C4-2B (cell line): ENCODE measurements around the gene AIG1.
A peak's percentile ranks its signal among the peaks of the same experiment; 100 is the strongest.

Experiments used
- CTCF ChIP-seq: fragments of 450-650 bp; conservative IDR thresholded peaks from 2 replicates; pipeline ENCODE4 v1.5.1; 2017; ENCODE audit warnings: mild to moderate bottlenecking
- ZFX ChIP-seq: fragments of 450-650 bp; IDR thresholded peaks from 2 replicates; pipeline ENCODE4 v1.6.1; 2017

- TF ChIP-seq CTCF: peak; percentile 64
- TF ChIP-seq ZFX: no peak
These were observed 172.2 kb downstream of the AIG1 start for GRCh38 chr6:143232849-143233248.
